ENCODE measurements around the gene CUTC.
"Not testable (repeated sequence)": the region's sequence is repeated elsewhere in the genome, so short reads cannot be mapped to it uniquely, and the experiment has no call there.

The CUTC gene

GRCh38 chr10:99720387-99720786, 11.6 kb upstream of the CUTC start:
- Histone ChIP-seq H3K36me3 (ENCODE audit: low read depth) (peaks cover 90% of the 10 kb centered on the region), H3K27me3 (ENCODE audit: insufficient read depth, poor library complexity, severe bottlenecking) (no peaks in the 10 kb centered on the region), H3K27ac (ENCODE audit: poor library complexity, severe bottlenecking) (no peak overlapping the region), H3K4me1 (ENCODE audit: insufficient read depth, poor library complexity, severe bottlenecking) (no peaks in the 10 kb centered on the region), H3K9me3 (ENCODE audit: severe bottlenecking) (no peaks in the 10 kb centered on the region), H3K4me3 (ENCODE audit: severe bottlenecking) (no peak overlapping the region)
- TF ChIP-seq, protein P1, sequence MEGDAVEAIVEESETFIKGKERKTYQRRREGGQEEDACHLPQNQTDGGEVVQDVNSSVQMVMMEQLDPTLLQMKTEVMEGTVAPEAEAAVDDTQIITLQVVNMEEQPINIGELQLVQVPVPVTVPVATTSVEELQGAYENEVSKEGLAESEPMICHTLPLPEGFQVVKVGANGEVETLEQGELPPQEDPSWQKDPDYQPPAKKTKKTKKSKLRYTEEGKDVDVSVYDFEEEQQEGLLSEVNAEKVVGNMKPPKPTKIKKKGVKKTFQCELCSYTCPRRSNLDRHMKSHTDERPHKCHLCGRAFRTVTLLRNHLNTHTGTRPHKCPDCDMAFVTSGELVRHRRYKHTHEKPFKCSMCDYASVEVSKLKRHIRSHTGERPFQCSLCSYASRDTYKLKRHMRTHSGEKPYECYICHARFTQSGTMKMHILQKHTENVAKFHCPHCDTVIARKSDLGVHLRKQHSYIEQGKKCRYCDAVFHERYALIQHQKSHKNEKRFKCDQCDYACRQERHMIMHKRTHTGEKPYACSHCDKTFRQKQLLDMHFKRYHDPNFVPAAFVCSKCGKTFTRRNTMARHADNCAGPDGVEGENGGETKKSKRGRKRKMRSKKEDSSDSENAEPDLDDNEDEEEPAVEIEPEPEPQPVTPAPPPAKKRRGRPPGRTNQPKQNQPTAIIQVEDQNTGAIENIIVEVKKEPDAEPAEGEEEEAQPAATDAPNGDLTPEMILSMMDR (IDR thresholded peaks at IDR 0.05; ENCODE audit: poor library complexity, severe bottlenecking): no peak
- DNase-seq (ENCODE audit: low spot score) (no peak), ATAC-seq (ENCODE audit: low read depth) (no peak)

- no peaks in the 10 kb centered on the region for H3K27me3 ChIP-seq (ENCODE audit: insufficient read depth, poor library complexity, severe bottlenecking)
- DNase-seq (ENCODE audit: low spot score): no peak
- no peak for ATAC-seq (ENCODE audit: low read depth)
- H3K36me3 ChIP-seq (ENCODE audit: low read depth): peaks cover 41% of the 10 kb centered on the region
- H3K9me3 ChIP-seq (ENCODE audit: severe bottlenecking): no peaks in the 10 kb centered on the region
- TF ChIP-seq, protein P1 (IDR thresholded peaks at IDR 0.05; ENCODE audit: poor library complexity, severe bottlenecking): no peak
- peaks cover 9% of the 10 kb centered on the region for H3K4me1 ChIP-seq (ENCODE audit: insufficient read depth, poor library complexity, severe bottlenecking)
- H3K27ac ChIP-seq (ENCODE audit: poor library complexity, severe bottlenecking): no peak overlapping the region
- H3K4me3 ChIP-seq (ENCODE audit: severe bottlenecking): no peak overlapping the region
Measured at GRCh38 chr10:99730026-99730425, 2.0 kb upstream of the CUTC start.

DNA sequence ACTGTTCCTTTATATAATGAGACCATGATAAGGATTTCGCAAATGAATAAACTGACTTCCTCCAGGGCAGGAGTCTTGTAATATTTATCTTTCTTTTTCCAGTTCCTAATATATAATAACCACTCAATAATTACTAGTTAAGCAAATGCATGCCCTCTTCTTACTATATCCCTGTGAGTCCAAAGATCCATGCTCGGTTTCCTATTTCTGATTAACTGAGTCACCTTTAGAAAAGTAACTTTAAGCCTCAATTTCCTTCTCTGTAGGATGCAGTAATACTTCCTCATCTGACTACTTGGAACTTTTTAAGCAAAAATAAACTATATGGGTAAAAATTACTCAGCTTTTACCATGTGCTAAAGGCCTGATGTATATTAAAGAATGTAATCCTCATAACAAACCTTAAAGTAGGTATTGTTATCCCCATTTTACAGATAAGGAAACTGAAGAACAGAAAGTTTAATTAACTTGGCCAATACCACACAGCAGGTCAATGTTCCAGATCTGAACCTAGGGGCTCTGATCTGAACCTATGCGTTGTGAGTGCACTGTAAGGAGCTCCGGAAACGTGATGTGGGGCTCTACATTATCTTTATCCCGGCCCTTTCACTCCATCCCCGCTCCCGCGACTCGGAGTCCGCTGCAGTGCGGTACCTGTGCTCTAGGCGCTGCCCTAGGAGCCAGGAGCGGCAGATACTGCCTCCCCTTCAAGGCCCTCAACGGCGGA, 565 bp upstream of the CUTC start:
- Histone ChIP-seq H3K36me3 (ENCODE audit: low read depth) (peaks cover 36% of the 10 kb centered on the region), H3K4me3 (ENCODE audit: severe bottlenecking) (peak overlapping the region; percentile 53), H3K9me3 (ENCODE audit: severe bottlenecking) (no peaks in the 10 kb centered on the region), H3K27me3 (ENCODE audit: insufficient read depth, poor library complexity, severe bottlenecking) (no peaks in the 10 kb centered on the region), H3K27ac (ENCODE audit: poor library complexity, severe bottlenecking) (peak overlapping the region; percentile 82), H3K4me1 (ENCODE audit: insufficient read depth, poor library complexity, severe bottlenecking) (peaks cover 9% of the 10 kb centered on the region)
- TF ChIP-seq, protein P1 (IDR thresholded peaks at IDR 0.05; ENCODE audit: poor library complexity, severe bottlenecking): no peak
- DNase-seq (ENCODE audit: low spot score): no peak
- ATAC-seq (ENCODE audit: low read depth): peak; percentile 55; the same call in 2 of the 3 replicates

GRCh38 chr10:99733366-99733765, 1.3 kb downstream of the CUTC start:
- peaks cover 38% of the 10 kb centered on the region for H3K36me3 ChIP-seq (ENCODE audit: low read depth)
- no peaks in the 10 kb centered on the region for H3K9me3 ChIP-seq (ENCODE audit: severe bottlenecking)
- H3K27ac ChIP-seq (ENCODE audit: poor library complexity, severe bottlenecking): peak overlapping the region; percentile 82
- ATAC-seq (ENCODE audit: low read depth) (no peak), DNase-seq (ENCODE audit: low spot score) (no peak)
- TF ChIP-seq, protein P1 (IDR thresholded peaks at IDR 0.05; ENCODE audit: poor library complexity, severe bottlenecking): no peak
- H3K4me1 ChIP-seq (ENCODE audit: insufficient read depth, poor library complexity, severe bottlenecking): peaks cover 12% of the 10 kb centered on the region
- H3K27me3 ChIP-seq (ENCODE audit: insufficient read depth, poor library complexity, severe bottlenecking): no peaks in the 10 kb centered on the region
- H3K4me3 ChIP-seq (ENCODE audit: severe bottlenecking): peak overlapping the region; percentile 53

- not testable (repeated sequence) for H3K4me3 ChIP-seq (ENCODE audit: severe bottlenecking); H3K9me3 ChIP-seq (ENCODE audit: severe bottlenecking); DNase-seq (ENCODE audit: low spot score); ATAC-seq (ENCODE audit: low read depth); H3K27me3 ChIP-seq (ENCODE audit: insufficient read depth, poor library complexity, severe bottlenecking); H3K27ac ChIP-seq (ENCODE audit: poor library complexity, severe bottlenecking)
- Histone ChIP-seq H3K4me1 (ENCODE audit: insufficient read depth, poor library complexity, severe bottlenecking) (peaks cover 16% of the 10 kb centered on the region), H3K36me3 (ENCODE audit: low read depth) (peaks cover 39% of the 10 kb centered on the region)
Measured at GRCh38 chr10:99734111-99734510, 2.1 kb downstream of the CUTC start.
